K562 (cell line): Measurements from ENCODE around the gene LAMA5. TPM values are rescaled to one million over a fixed set of nuclear protein-coding genes. Genes with fewer than 3 reads are reported as not detected.

Experiments used
- CREB1 ChIP-seq, 2 experiments: sonication (generic) in 1 of 2; formaldehyde crosslinking in 1 of 2; IDR thresholded peaks; 2 replicates each; pipeline versions ENCODE4 v1.6.1 to v1.8.0; 2012 to 2022; ENCODE audit warnings: inconsistent platforms in 1 of 2, mild to moderate bottlenecking in 1 of 2, missing genetic modification reagents in 1 of 2, moderate library complexity in 1 of 2
- E2F4 ChIP-seq: sonication (generic); formaldehyde crosslinking; IDR thresholded peaks from 2 replicates; pipeline ENCODE4 v1.8.0; 2022; ENCODE audit warnings: mild to moderate bottlenecking, low read depth, missing genetic modification reagents
- ETV6 ChIP-seq, 3 experiments: fragments of 150-350 bp in 1 of 3; sonication (generic) in 1 of 3; formaldehyde crosslinking in 1 of 3; IDR thresholded peaks; 2 replicates each; pipeline versions ENCODE4 v1.6.1 to v1.8.0; 2014 to 2022; ENCODE audit warnings: borderline replicate concordance in 2 of 3, low read depth in 2 of 3, antibody characterized with exemption in 1 of 3, low read length in 1 of 3, mild to moderate bottlenecking in 1 of 3, missing genetic modification reagents in 1 of 3
- FOXJ3 ChIP-seq: sonication (generic); formaldehyde crosslinking; IDR thresholded peaks from 2 replicates; pipeline ENCODE4 v1.4.0; 2020; ENCODE audit warnings: mild to moderate bottlenecking, missing genetic modification reagents
- HDAC6 ChIP-seq: IDR thresholded peaks from 2 replicates; pipeline ENCODE4 v1.6.1; 2012; ENCODE audit warnings: low read depth, mild to moderate bottlenecking, control low read depth, inconsistent platforms, low read length, moderate library complexity
- HLTF ChIP-seq: fragments of 450-650 bp; IDR thresholded peaks from 2 replicates; pipeline ENCODE4 v1.6.1; 2016
- HMBOX1 ChIP-seq: sonication (generic); IDR thresholded peaks from 2 replicates; pipeline ENCODE4 v1.6.1; 2016
- MBD2 ChIP-seq: sonication (generic); IDR thresholded peaks from 2 replicates; pipeline ENCODE4 v1.6.1; 2016; ENCODE audit warnings: low read depth, borderline replicate concordance
- NR3C1 ChIP-seq: sonication (generic); formaldehyde crosslinking; IDR thresholded peaks from 2 replicates; pipeline ENCODE4 v1.8.1; 2022; ENCODE audit warnings: missing genetic modification reagents
- RNF2 ChIP-seq: sonication (generic); IDR thresholded peaks from 2 replicates; pipeline ENCODE4 v1.6.1; 2016
- SIN3A ChIP-seq, 2 experiments: fragments of 150-350 bp in 1 of 2; IDR thresholded peaks; 2 replicates each; pipeline ENCODE4 v1.6.1; 2011 to 2016; ENCODE audit warnings: borderline replicate concordance in 2 of 2, low read depth in 2 of 2, low read length in 2 of 2, mild to moderate bottlenecking in 2 of 2, moderate library complexity in 2 of 2; ENCODE audit not compliant: control insufficient read depth in 1 of 2
- TAF9B ChIP-seq: fragments of 450-650 bp; IDR thresholded peaks from 2 replicates; pipeline ENCODE4 v1.6.1; 2018; ENCODE audit warnings: mild to moderate bottlenecking; ENCODE audit not compliant: partially characterized antibody
- VEZF1 ChIP-seq: fragments of 200-800 bp; sonication (Bioruptor generic); IDR thresholded peaks from 2 replicates; pipeline ENCODE4 v1.6.1; 2017; ENCODE audit warnings: missing genetic modification characterization, missing compliant biosample characterization
- ZFX ChIP-seq: sonication (generic); formaldehyde crosslinking; IDR thresholded peaks from 2 replicates; pipeline ENCODE4 v1.8.0; 2022; ENCODE audit warnings: mild to moderate bottlenecking, missing genetic modification reagents, moderate library complexity
- ZNF609 ChIP-seq: sonication (generic); formaldehyde crosslinking; IDR thresholded peaks from 2 replicates; pipeline ENCODE4 v1.8.1; 2023; ENCODE audit warnings: missing genetic modification reagents, mild to moderate bottlenecking, borderline replicate concordance
- polyA plus RNA-seq, 8 experiments: library from polyadenylated mRNA; depleted of rRNA in 4 of 8; stranded (reverse) in 5 of 8; unstranded in 3 of 8; fragments of >200 nt; fragmentation: Nextera tagmentation in 2 of 8; fragmentation: Illumina TruSeq in 1 of 8; extraction: Ambion mirVana in 2 of 8; extraction: Trizol in 1 of 8; gene quantifications; 2 replicates each; pipeline versions ENCODE4 v1.2.1 to v1.2.3, GENCODE V29; 2011 to 2014; ENCODE audit warnings: inconsistent platforms in 1 of 8, missing spikeins in 1 of 8
- total RNA-seq, 7 experiments: library from RNA; depleted of rRNA in 6 of 7; stranded (reverse); fragments of >200 nt in 6 of 7; fragmentation: Illumina TruSeq in 2 of 7; extraction: Trizol in 2 of 7; gene quantifications; 2 replicates each; pipeline versions ENCODE4 v1.2.1 to v1.2.3, GENCODE V29; 2011 to 2021; ENCODE audit warnings: low replicate concordance in 1 of 7

The LAMA5 gene
- total and polyA plus RNA-seq, 9 of the 15 experiments (the other 6 are each of a cell fraction or from before 2014, with no cell fraction given) = 0.31 to 101 (median 7.8) TPM

- no peak for TF ChIP-seq ZNF609 (CRISPR knock-in tag)
- no peak for TF ChIP-seq FOXJ3 (CRISPR knock-in tag)
- TF ChIP-seq E2F4 (CRISPR knock-in tag) = no peak
- no peak for TF ChIP-seq HDAC6
- TF ChIP-seq HLTF = no peak
- peak; percentile 43; the same call in 1 of the 2 replicates for TF ChIP-seq VEZF1 (CRISPR knock-in tag)
- TF ChIP-seq ETV6 (IDR thresholded peaks at IDR 0.05; ENCODE audit: borderline replicate concordance in 1 of 2, low read depth in 2 of 2, low read length in 1 of 2) = peak; percentile 55 to 77; a peak in 3 of 4 replicates
- no peak for TF ChIP-seq ETV6 (CRISPR knock-in tag; IDR thresholded peaks at IDR 0.05; ENCODE audit: borderline replicate concordance)
- TF ChIP-seq RNF2 = no peak
- no peak for TF ChIP-seq TAF9B
- peak; percentile 35 to 85; a peak in 2 of 4 replicates for TF ChIP-seq SIN3A (IDR thresholded peaks at IDR 0.05; ENCODE audit: borderline replicate concordance in 2 of 2, control insufficient read depth in 1 of 2, low read depth in 2 of 2, low read length in 2 of 2)
- TF ChIP-seq NR3C1 (CRISPR knock-in tag) = no peak
- peak; percentile 23; the same call in 1 of the 2 replicates for TF ChIP-seq MBD2
- TF ChIP-seq ZFX = peak; percentile 53
- TF ChIP-seq HMBOX1 = no peak
- no peak for TF ChIP-seq CREB1 (IDR thresholded peaks at IDR 0.05)
- 0 out of 2 replicates have a peak, but pooled peaks have one; percentile 26 for TF ChIP-seq CREB1 (CRISPR knock-in tag; IDR thresholded peaks at IDR 0.05)
These were observed 1.2 kb downstream of the LAMA5 start (continued) for GRCh38 chr20:62365814-62366369.
